ENCODE data around the gene SH2B2.
A peak's percentile ranks its signal among the peaks of the same experiment; 100 is the strongest.

SH2B2 gene

DNA sequence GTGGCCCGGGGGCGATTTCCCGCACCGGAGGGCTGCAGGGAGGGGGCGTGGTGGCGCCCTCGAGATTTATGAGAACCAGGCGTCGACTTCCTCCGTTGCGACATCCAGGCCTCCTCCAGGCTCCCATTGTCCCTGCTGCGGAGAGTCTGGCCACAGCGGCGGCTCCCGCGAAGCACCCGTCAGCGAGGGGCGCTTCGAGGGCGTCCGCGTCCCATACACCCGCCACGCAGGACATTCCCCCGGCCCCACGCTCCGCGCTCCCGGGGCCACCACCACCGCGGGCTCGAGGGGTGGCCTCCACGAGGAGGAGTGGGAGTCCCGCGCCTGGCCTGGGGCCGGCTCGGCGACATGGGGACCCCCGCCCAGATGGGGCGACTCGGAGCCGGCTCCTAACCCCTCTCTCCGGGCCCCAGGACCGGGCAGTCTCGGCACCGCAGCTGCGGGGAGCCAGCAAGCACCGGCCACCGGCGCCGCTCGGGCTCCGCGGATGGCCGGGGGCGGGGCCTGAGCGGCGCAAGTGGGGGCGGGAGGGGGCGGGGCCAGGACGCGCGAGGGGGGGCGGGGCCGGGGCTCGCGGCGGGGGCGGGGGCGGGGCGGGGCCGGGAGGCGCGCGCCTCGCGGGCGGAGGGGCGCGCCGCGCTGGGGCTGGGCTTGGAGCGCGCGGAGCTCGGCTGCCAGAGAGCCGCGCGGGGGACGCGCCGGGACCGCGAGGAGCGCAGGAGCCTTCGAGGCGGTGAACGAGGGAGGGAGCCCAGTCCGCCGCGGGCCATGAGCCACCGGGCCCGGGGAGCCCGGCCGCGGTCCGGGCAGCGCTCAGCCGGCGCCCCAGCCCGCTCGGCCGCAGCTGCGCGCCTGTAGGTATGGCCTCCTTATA, at the start of gene SH2B2:
SH2B2 (plus strand) TSS at position 632 of the 874 bp plus-strand sequence. CDS start 13,683 bp downstream, outside the sequence.
- DNase-seq = peak; percentile 66 to 67

DNA sequence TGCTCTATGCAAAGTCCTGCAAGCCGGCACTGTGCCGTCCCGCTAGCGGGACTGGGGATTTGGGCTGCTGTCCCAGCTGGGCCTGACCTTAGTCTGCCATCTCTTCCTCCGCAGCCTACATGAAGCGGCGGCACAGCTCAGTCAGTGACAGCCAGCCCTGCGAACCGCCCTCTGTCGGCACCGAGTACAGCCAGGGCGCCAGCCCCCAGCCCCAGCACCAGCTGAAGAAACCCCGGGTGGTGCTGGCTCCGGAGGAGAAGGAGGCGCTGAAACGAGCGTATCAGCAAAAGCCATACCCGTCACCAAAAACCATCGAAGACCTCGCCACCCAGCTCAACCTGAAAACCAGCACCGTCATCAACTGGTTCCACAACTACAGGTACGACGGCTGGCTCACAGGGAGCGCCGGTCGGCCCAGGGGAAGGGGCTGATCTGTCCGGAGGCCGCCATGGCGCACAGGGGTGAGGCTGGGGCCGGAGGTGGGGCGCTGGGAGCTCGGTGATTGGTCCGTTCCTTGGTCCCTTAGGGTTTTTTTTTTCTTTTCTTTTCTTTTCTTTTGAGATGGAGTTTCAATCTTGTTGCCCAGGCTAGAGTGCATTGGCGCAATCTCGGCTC, 47.4 kb upstream of the SH2B2 start:
- no peak for DNase-seq

DNA sequence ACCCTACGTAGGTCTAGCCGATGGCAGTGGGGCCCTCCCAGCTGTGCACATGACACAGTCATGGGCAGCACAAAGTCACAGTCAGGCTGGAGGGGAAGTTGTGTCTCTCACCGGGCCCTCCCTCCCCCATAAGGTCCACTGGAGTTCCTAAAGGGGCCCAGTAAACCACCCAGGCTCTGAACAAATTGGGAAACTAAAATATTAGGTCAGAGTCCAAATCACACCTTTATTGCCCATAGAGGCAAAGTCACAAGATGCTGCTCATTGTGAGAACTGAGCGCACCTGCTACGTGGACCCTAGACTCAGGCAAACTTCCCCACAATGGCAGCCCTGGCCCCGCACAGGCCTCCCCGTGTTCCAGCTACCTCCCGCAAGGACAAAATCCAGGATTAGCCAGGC, 45.2 kb upstream of the SH2B2 start:
- DNase-seq = no peak

DNA sequence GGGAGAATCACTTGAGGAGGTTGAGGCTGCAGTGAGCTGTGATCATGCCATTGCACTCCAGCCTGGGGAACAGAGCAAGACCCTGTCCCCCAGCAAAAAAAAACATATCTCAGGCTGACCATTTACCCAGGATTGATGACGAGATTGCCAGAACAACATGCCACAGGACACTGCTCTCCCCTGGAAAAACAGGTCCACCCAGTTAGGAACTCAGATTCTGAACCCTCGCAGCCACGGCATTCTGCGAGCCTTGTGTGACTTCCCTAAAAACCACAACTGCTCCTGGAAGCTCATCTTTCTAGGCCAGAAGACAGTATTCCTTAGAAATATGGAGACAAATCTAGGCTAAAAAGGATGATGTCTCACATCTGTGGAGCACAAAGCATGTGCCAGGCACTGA, 42.1 kb upstream of the SH2B2 start:
- DNase-seq = no peak

DNA sequence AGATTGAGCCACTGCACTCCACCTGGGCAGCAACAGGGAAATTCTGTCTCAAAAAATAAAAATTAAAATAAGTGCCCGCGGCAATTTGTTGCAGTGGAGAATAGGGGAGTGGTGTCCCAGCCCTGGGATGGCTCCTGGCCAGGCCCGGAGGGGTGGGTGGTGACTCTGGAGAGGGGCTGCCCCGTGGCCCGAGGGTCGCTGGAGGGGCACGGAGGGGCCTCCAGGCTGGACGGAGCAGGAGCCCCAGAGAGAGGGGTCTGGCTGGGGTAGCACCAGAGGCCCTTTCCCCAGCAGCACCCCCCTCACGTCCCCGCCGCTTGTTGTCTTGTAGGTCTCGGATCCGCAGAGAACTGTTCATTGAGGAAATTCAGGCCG, 38.6 kb upstream of the SH2B2 start:
- DNase-seq = no peak

DNA sequence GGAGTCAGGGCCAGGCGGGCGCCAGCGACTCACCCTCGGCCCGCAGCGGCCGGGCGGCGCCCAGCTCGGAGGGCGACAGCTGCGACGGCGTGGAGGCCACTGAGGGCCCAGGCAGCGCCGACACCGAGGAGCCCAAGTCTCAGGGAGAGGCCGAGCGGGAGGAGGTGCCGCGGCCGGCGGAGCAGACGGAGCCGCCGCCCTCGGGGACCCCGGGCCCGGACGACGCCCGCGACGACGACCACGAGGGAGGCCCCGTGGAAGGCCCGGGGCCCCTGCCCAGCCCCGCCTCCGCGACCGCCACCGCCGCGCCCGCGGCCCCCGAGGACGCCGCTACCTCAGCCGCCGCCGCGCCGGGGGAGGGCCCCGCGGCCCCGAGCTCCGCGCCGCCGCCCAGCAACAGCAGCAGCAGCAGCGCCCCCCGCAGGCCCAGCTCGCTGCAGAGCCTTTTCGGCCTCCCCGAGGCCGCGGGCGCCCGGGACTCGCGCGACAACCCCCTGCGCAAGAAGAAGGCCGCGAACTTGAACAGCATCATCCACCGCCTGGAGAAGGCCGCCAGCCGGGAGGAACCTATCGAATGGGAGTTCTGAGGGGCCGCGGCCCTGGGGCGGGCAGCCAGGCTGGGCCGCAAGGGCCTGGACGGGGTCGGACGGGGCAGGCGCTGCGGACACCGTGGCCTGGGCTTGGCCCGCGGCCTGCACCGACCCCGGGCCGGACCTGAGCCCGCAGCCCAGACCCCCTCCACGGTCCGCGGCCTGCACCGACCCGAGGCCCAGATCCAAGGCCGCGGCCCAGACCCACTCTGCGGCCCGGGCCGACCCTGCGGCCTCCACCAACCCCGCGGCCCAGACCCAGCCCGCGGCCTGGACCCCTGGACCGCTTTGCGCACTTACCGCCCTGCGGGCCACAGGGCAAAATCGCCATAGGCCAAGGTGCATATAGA, 37.9 kb upstream of the SH2B2 start:
- DNase-seq = no peak

DNA sequence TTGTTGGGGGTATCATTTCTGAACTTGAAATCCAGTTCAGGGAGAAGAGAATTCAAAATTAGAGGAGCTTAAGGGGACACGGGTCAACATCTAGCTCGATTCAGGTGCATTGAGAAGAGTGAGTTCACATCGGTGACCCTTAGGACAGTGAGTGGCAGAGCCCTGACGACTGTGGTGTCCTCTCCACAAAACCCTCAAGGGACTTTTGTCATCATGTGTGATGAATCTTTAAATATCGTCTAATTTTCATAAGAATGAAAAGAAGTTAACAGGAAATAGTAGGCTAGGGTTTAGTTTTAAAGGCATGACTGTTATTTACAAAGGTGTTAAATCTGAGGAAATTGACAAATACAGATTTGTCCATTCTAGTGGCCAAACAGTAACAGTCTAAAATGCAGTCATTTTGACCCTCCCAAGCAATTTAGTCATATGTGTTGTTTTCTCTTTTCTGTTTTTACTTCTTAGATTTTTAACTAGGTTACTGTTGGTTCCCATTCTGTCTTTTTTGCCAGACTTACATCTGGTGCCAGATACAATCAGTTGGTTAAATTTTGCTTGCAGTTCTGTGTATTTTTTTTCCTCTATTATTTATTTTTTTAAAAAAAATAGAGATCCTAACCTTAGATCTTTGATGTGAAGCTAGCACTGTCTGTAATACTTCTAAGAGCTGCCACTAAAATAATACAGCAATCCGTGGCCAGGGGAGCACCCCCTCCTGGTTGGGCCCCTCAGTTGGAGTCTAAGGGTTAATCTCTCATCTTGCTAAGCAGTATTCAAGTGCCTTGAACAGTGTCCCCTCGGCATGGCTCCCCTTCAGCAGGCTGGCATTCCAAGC, 34.9 kb upstream of the SH2B2 start:
- DNase-seq = no peak

DNA sequence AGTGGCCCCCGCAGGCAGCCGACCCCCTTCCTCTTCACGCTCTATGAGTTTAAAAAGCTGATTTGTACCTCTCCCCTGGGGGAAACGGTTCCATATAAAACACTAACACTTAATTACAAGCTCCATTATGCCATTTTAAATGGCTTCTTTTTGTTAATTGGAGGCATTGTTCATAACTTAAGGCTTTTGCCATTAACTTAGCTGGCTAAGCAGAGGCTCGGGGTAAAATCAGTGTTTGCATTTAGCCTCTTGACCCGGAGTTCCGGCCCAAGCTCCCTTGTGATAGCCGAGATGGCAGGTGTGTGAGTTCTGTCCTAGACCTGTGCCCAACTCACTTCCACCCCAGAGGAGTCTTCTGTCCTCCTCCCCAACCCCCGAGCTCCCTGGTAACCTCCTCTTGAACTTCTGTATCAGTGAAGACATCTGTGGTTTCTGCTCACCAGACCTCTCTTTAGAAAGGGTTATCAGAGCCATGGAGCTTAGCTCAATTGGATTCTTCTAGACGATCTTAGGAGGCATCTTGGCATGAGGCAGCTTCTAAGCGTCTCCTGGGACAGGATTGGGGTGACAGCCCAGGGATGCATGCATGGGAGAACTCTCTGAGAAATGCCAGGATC, 34.2 kb upstream of the SH2B2 start:
- no peak for DNase-seq

DNA sequence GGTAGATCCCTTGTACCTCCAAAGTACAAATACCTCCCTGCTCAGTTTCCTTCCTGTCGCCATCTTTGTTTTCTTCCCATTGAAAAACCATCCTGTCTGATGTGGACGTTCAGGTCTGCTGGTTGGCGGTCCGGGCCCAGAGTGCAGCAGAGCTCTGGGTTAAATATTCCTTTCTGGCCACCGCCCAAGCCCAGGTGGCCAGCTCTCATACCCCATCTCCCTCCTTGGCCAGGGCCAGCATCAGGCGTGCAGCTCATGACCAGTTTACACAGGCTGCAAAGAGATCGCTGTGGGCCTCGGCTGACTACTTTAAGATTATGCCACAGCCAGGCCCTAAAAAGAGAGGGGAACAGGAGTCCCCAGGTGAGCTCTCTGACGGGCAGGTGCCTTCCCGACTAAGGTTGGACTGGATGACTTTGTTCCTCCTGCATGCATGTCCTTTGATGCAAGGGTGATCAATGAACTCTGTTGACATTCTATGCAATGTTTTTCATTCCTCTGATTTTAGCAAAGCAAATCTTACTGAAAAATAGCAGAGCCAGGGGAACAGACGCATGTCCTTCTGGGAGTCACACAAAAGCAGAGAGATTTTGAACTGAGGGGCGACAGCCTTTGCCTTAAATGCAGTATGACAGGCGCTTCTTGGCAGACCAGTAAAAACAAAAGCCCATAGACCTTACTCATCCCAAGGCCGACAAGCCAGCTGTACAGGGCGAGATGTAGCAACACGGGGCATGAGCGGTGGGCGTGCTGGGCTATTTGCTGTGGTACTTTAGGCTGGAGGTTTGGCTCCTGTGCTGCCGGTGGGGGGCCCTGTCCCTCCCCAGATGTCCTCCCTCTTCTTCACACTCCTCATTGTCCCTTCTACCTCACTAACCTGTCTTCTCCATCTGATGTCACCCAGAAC, 33.3 kb upstream of the SH2B2 start:
- no peak for DNase-seq

DNA sequence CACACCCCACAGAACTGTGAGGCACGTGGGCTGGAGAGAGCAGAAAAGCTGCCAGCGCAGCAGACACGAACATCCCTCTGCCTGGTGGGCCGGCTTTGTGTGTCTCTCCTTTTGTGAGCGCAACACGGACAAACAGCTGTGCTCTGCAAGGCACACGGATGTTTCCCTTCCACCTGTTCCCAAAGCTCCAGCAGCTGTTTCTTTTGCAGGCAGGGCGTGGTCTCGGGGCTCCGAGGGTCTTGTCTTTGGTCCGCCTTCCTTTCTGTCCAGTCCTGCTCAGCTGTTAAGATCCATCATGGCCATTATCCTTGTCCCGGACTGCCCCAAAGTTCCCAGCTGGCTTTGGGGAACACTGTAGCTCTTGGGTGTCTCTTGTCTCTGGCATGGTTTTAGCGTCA, 32.7 kb upstream of the SH2B2 start:
- DNase-seq = no peak

DNA sequence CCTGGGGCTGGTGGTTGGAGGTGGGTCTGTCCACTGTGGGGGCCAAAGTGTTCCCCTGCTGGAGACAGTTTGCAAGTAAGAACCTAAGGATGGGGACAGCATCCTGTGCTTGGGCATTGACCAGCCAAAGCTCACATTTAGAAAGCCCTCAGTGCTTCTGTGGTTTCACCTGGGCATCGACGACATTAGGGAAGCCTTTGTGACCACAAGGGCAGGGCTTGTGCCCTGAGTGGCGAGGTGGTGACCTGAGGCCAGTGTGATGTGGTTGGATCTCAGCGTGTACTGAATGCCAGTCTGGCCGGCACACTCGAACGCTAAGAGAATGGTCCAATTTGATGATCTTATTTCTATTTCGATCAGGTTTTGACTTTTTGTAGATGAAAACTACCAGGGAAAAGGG, 32.1 kb upstream of the SH2B2 start:
- no peak for DNase-seq

DNA sequence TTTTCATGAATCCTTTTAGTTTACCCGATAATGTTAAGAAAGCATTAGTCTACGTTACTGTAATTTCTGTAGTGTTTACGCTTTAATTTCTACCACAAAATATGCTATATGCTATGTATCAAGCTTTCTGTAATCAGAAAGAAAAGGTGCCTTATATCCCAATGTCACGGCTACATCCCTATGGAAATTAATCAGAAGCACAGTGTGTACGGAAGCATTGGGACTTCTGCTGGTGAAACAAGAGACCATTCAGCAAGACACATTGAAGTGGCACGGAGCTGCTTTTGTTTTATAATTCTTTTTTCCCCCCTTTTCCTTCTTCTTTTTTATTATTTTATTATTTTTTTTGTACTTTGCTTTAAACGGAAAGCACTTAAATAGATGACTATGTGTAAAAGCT, 31.2 kb upstream of the SH2B2 start:
- no peak for DNase-seq

DNA sequence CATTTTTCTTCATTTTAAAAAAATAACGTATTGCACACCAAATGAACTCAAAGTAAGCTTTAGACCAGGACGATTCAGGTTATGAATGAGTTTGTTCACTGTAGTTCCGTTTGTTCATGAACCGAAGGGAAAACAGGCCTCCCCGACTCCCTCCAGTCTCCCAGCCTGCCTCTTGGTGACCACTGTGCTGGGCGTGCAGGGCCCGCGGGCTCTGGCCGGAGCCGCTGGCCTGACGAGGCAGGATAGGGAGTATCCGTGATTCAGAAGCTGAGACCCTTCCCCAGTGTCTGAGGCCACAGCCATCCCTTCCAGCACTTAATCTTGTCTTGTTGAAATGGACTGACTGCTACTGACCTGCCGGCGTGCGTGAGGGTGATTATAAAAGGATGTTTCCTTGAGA, 30.8 kb upstream of the SH2B2 start:
- DNase-seq = no peak

DNA sequence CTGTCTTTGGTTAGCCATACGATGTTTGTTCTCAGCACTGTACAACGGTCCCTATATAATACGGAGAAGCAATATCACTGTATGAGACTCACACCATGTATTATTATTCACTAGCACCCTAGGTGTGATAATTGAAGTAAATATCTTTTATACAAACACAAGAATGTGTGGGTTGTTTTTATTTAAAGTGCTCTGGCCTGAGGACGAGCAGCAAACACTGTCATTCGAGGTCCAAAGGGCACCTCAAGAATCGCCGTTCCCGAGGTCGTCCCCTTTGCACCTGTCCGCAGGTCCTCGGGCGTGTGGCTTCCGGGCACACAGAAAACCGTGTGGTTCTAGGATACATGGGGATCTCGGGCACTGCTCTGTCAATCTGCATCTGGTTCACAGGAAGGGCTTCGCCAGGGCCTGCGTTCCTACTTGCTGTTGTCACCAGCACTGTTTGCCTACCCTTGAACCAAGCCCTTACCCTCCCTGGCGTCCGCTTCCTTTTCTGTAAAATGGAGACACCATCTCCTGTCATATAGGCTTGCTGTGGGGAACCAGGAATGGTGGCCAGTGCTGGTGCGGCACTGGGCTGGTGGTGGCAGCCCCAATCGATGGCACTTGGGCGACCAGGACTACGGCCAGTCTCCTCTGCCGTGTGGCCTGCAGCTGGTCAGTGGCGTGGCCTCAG, 28.5 kb upstream of the SH2B2 start:
- DNase-seq = no peak

DNA sequence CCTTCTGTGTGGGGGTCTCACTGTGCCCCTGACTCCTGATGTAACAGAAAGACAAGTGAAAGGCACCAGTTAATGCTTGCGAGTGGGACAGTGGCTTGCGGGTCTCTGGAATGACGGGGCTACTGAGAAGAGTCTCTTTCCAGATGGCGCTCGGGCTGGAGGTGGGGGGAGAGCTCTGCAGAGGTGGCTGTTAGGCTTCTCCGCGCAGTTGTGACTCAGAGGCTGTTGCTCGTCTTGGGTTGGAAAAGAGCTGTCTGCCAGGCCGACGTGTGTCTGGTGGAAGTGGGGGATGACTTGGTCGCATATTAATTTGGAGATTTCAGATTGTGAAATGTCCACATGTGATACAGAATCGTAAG, 27.9 kb upstream of the SH2B2 start:
- DNase-seq = no peak

DNA sequence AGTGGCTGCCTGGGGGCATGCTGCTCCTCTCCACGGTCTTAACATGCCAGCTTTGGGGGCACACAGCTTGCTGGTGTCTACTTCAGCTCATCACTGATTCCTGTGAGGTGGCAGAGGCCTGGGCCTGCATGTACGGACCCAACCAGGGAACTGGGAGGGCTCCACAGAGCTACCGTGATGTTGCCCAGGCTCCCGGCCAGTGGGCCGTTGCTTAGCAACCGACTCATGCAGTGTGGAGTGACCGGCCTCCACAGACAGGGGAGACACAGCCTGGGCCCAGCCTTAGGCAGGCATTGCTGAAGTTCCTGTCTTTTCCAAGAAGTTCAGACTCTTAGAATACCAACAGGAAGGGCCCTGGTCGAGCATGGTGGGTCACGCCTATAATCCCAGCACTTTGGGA, 25.8 kb upstream of the SH2B2 start:
- no peak for DNase-seq

DNA sequence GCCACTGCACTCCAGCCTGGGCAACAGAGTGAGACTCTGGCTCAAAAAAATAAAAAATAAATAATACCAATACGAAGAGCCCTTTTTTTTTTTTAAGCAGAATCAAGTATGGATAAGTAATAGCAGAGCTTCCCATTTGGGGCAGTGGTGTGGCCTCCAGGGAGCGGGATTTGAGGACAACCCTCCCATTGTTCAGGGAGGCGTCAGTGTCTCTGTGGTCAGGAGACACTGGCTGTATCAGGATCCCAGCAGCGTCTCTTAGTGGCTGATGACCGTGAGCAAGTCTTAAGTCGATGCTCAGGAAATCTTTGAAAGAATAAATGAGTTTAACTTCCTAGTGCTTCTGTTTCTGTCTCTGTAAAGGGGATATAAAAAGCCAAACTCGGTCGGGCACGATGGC, 25.2 kb upstream of the SH2B2 start:
- DNase-seq = no peak

DNA sequence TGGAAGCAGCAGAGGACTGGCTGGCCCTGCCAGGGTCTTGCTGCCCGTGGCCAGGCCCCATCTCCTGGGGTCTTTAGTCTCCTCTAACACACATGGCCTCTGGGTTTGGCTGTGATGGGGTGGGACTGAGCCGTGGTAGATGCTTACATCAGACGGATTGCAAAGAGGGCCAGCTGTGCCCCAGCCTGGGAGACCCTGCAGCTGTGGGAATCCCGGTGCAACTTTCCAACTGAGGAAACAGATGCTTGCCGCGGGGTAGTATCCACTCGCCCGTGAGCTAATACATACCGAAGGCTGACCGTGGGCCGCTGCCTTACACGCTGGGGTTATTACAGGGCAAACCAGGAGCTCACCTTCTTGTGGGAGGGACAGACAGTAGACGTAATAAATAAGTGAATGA, 24.1 kb upstream of the SH2B2 start:
- no peak for DNase-seq

DNA sequence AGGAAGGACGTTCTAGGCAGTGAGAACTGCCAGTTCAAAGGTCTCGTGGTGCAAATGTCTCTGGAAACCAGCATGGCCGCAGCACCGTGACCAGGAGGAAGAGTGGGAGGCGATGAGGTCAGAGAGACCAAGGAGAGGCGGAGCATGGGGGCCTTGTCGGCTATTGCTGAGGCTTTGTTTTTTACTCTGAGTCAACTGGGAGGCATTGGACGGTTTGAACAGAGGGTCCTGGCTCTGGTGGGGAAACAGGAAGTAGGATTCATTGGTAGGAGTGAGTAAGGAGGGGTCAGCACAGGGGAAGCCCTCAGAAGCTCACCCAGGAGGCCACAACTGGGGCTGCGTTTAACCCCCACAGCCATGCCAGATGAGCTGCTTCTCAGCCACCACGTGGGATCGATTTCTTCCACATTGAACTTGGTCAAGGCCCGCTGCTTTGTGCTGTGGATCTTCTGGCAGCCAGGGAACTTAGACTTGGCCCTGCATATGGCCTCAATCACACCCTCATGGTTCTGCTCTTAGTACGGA, 22.2 kb upstream of the SH2B2 start:
- DNase-seq = no peak

DNA sequence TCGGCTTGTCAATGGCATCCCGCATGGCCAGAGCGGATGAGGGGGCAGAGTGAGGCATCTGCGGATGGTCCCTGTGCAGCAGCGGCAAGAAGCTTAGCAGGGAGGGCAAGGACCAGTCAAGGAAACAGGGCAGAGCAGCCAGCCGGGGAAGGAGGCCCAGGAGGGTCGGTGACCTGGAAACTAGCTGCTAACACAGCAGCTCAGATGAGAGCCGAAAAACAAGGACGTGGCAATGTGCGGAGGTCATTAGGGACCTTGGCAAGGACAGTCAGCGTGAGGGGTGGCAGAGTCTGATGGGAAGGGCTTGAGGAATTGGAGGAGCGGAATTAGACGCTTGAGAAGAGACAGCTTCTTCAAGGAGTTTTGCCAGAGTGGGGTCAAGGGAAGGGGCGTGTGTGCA, 20.1 kb upstream of the SH2B2 start:
- DNase-seq = no peak
